ENCODE results near the gene FBXO31. TPM values are rescaled to one million over a fixed set of nuclear protein-coding genes. Genes with fewer than 3 reads are reported as not detected.

FBXO31 gene
- total and polyA plus RNA-seq, 10 of the 15 experiments (the other 5 are each of a cell fraction or from before 2014, with no cell fraction given), result 0.19 to 33.1 (median 10.3) TPM

GRCh38 chr16:87309620-87310525 is 73.7 kb downstream of the FBXO31 start:
- Histone ChIP-seq H2AFZ (ENCODE audit: control insufficient read depth, low read depth, low read length) (no peak overlapping the region), H4K20me1 (ENCODE audit: control insufficient read depth, insufficient read depth) (no peaks in the 10 kb centered on the region), H3K9ac (ENCODE audit: control insufficient read depth, insufficient read depth, low read length) (no peak overlapping the region), H3K9me3 (replicated peaks; ENCODE audit: control insufficient read depth, insufficient read depth, low read length) (no peaks in the 10 kb centered on the region), H3K79me2 (ENCODE audit: control insufficient read depth, insufficient read depth, low read length) (no peaks in the 10 kb centered on the region), H3K4me2 (ENCODE audit: control insufficient read depth, insufficient read depth) (no peak overlapping the region), H3K27ac (ENCODE audit: control insufficient read depth, insufficient read depth) (no peak overlapping the region), H3K36me3 (ENCODE audit: control insufficient read depth in 2 of 2, insufficient read depth in 2 of 2, low read length in 1 of 2) (no peaks in the 10 kb centered on the region; a peak in 1 of 4 replicates), H3K27me3 (replicated peaks in 1 of 2; ENCODE audit: control insufficient read depth in 2 of 2, insufficient read depth in 2 of 2, low read length in 1 of 2) (no peaks in the 10 kb centered on the region), H3K4me1 (ENCODE audit: control insufficient read depth, insufficient read depth, low read length) (no peaks in the 10 kb centered on the region), H3K4me3 (no peak overlapping the region)
- in situ Hi-C loops (cut with MboI) (no loop called here), intact Hi-C loops (cut with micrococcal nuclease; ENCODE audit: unreplicated experiment) (loop anchor here (10.0 kb wide), 1 partner anchor 325 kb away; no protein-coding TSS in a partner anchor)
- ChIA-PET SMC1A (ENCODE audit: uncharacterized antibody, unreplicated experiment) (no interaction called here), RAD21 (ENCODE audit: unreplicated experiment) (no interaction called here), POLR2A (interaction anchor here (0.5 kb wide), 1 partner anchor 50 kb away, joined by 3 read pairs; no protein-coding TSS in a partner anchor), CTCF (no interaction called here)
- WGBS (ENCODE audit: insufficient coverage, insufficient replicate concordance, low lambda C conversion rate, missing lambda C conversion rate), result 48% methylated on average over 5 of the region's 5 CpGs
- ATAC-seq, result no peak
- FAIRE-seq, result no peak
- DNase-seq (ENCODE audit: low read depth, low spot score), result no peak
- TF ChIP-seq REST (IDR thresholded peaks at IDR 0.05; ENCODE audit: low read depth, low read length) (no peak), HCFC1 (IDR thresholded peaks at IDR 0.05; ENCODE audit: low read length) (no peak), NR2C1 (IDR thresholded peaks at IDR 0.05) (no peak), SUZ12 (IDR thresholded peaks at IDR 0.05; ENCODE audit: unreplicated experiment) (no peak), MTA3 (IDR thresholded peaks at IDR 0.05; ENCODE audit: borderline replicate concordance, low read length) (no peak), DPF2 (IDR thresholded peaks at IDR 0.05) (no peak)
- no TSS peak for BruUV-seq (replicated peaks)
